Testis (tissue), 2 donors: ENCODE results near the gene ADK.

ENCODE experiments used
- CTCF ChIP-seq, 3 experiments: fragments of 450-650 bp in 2 of 3; fragments of 200-600 bp in 1 of 3; sonication (generic) in 1 of 3; IDR thresholded peaks; one replicate each; pipeline ENCODE4 v1.5.1; 2016 to 2019; ENCODE audit warnings: antibody characterized with exemption in 3 of 3, mild to moderate bottlenecking in 2 of 3, moderate library complexity in 1 of 3
- POLR2A ChIP-seq: fragments of 450-650 bp; IDR thresholded peaks from one replicate; pipeline ENCODE4 v1.6.1; 2017; ENCODE audit warnings: antibody characterized with exemption, mild to moderate bottlenecking, moderate library complexity

- TF ChIP-seq CTCF (IDR thresholded peaks at IDR 0.05): no peak
- TF ChIP-seq POLR2A: no peak
Observed at GRCh38 chr10:74589851-74590250, 438.8 kb downstream of the ADK start.
